HG03139 (cell line): ENCODE data around the gene MYO18A.

ENCODE experiments used
- ATAC-seq: cut with Tn5 transposase; IDR thresholded peaks from one replicate; pipeline ENCODE4 v1.9.1; 2021; ENCODE audit not compliant: unreplicated experiment

Gene MYO18A

DNA sequence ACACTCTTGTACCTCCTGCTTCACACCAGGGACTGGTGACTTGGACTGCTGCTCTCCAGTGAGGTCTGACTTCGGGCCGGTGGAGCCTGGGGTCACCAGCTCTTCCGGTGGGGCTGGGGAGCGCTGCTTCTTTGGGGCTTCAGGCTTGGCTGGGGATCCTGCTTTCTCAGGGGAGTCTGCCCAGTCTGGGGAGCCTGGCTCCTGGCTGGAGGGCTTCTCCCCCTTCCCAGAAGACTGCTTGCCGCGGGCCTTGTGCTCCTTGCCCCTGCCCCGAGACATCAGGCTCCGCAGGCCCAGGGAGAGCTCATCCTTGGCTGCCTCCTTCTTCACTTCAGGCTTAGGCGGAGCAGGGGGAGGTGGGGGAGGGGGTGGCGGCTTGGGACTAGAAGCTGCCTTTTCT lies 52.4 kb downstream of the MYO18A start:
- ATAC-seq: no peak

DNA sequence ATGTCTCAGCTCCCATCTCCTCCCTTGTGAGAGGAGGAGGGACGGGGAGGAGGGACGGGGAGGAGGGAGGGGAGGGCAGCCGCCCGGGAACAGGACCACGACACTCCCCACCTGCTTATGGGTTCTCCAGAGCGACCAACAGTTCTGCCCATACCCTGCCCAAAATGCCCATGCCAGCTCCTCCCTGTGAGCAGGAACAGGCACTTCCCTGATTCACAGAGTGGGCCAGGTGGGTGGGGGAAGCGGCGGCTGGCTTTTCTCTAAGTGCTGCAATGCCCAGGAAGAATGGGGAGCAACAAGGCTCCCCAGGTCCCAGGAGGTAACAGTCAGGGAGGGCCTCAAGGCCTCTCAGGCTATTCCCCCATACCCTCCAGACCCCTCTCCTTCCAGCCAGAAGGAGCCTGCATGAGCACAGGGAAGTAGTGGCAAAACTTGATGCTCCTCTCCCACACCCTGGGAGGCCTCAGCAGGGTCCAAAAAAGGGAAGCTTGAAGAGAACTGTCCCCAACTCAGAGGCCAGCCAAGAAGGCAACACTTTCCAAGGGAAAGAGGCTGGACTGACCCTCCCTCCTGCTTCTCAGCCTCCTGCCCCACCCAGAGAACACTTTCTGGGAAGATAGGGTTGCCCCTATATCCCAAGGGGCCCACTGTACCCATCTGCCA lies 53.8 kb downstream of the MYO18A start:
- no peak for ATAC-seq

- ATAC-seq: no peak
Observed at GRCh38 chr17:29125651-29126050, 54.5 kb downstream of the MYO18A start.

DNA sequence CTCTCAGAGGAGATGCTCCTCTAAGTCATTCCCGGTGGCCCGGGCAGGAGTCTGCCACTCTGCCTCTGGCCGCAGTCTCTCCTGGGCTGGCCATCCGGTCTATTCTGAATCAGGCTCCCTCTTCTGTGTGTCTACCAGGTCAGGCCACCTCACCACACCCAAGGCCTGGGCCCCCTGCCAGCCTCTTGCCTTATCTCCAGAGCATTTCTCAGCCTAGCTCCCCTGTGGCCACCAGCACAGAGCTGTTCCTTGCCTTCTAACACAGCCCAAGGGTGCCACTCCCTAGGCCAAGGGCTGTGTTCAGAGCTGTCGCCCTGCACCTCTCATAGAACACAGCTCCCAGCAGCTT lies 55.3 kb downstream of the MYO18A start:
- no peak for ATAC-seq

- ATAC-seq: peak; percentile 66
Observed at GRCh38 chr17:29124135-29124924, 55.9 kb downstream of the MYO18A start.

GRCh38 chr17:29123111-29123510 lies 57.1 kb downstream of the MYO18A start:
- no peak for ATAC-seq

GRCh38 chr17:29121442-29121841 lies 58.8 kb downstream of the MYO18A start:
- no peak for ATAC-seq

DNA sequence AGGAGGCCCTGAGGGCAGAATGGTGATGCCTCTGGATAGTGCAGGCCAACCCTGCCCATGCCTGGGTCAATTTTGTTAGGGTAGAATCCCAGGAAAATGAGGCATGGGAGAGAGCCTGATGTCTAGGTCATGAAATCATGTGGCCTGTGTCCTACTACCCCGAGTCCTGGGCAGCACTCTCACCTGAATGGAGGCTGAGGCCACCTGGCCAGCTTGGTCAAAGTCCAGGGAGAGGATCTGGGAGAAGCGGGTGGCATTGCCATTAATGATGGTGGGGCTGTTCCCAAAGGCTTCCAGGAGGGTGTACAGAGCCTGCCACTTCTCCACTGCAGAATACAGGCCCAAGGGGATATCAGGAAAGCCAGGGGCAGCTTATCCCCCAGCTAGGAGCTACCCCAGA lies 59.8 kb downstream of the MYO18A start:
- ATAC-seq: no peak

DNA sequence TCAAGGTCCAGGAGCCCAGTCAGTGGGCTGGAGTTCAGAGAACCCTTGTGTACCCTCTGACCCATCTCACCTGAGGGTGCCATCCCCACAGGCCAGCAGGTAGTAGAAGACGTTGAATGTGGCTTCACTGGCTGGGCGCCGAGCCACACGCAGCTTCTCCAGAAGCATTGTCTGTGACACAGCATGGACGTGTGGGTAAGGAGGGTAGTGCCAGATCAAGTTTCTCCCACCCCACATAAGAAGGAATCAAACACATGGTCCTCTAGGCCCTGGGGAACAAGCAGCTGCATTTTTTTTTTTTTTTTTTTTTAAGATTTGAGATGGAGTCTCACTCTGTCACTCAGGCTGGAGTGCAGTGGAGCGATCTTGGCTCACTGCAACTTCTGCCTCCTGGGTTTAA lies 60.9 kb downstream of the MYO18A start:
- ATAC-seq: no peak

DNA sequence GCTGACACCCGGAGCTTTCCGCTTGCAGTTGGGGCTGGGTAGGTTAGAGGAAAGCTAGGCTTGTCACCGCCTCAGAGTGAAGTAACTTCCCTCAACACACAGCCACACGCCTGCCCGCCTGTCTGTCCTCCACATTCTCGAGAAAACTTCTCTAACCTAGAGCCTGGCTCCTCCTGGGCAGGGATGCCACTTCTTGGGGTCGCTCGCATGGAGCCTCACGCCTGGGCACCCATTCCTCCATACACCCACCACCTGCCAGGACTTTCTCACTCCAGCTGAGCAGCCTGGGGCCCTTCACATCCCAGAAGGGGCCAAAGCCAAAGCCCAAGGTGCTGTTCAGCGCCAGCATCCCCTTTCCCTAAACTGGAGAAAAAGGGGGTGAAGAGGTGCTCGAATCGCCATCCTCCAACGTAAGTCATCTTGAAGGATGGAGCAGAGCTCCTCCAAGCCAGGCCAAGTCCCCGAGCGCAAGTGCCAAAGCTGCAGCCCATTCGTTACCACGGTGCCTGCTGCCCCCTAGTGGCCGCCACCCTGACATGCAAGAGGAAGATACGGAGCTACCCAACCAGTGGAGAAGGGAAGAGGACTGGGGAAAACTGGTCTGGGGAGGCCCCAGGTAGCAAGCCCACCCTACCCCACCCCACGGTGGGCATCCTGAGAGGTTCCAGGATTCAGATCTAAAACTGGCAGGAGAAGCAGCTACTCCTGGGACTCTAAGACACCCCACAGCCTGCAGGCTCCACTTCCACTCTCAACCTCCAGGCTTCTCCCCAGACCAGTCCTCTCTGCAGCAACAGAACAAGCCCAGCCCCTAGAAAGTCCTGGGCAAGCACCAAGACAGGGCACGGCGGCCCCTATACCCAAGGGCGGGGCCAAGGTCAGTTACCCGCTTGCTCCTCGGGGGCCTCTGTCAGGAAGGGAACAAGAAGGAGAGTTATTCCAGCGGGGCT lies 63.1 kb downstream of the MYO18A start:
- ATAC-seq: no peak

- ATAC-seq: no peak
Observed at GRCh38 chr17:29115961-29116803, 64.0 kb downstream of the MYO18A start.

- no peak for ATAC-seq
Observed at GRCh38 chr17:29115435-29115834, 64.8 kb downstream of the MYO18A start.

DNA sequence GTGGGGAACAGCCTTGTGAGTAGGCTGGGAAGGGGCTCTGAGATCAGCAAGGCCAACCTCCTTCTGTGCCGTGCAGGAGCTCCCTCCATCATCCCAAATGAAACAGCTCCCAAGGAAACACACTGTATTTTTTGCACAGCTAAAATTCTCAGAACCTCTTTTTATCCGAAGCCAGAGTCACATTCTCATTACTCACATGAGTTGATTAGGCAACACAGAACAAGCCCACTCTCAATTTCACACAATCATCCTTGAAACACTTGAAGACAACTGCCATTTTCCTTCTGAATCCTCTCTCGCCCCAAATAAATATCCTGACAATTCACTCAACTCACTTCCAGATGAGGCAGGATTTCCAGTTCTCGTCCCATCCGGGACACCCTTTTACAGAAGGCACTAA lies 66.1 kb downstream of the MYO18A start:
- no peak for ATAC-seq

- no peak for ATAC-seq
Observed at GRCh38 chr17:29113334-29113733, 66.9 kb downstream of the MYO18A start.

GRCh38 chr17:29112771-29113295 lies 67.4 kb downstream of the MYO18A start:
- no peak for ATAC-seq

GRCh38 chr17:29111816-29112499 lies 68.2 kb downstream of the MYO18A start:
- no peak for ATAC-seq

GRCh38 chr17:29110372-29110757 lies 69.8 kb downstream of the MYO18A start:
- ATAC-seq: no peak

DNA sequence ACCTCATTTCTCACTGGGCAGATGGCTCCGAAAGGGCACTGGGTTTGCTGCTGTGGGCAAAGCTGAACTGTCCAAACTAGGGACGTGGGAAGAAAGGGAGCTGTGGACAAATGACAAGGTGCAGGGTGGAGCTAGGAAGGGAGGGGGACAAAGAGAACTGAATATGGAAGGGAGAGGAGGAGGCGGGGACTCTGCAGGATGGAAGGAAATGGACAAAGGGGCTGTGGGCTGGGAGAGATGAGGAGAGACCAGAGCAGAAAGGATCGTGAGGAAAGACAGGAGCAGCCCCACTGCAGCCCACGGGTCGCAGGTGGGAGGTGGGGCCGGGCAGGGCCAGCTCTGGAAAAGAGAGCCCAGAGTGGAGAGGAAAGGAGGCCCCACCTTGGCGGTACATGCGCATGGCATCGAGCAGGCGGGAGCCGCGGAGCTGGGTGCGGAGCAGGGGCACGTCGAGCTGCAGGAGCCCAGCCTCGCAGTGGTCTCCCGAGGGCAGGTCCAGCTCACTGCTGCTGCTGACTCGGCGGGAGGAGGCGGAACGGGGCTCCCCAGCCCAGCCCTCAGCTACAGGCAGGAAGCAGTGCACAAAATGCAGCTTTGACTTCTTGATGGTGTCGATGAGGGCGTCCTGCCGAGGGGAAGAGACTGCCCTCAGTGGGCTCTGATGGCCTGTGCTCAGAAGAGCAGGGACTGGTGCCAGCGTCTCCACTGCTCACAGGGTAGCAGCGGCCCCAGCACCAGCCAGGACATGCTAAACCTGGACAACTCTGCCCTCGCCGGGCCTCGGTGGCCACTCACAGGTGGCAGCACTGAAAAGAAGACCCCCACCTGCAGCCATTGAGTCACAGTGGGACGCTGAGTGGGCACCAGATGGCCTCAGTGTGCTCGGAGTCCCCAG lies 70.5 kb downstream of the MYO18A start:
- no peak for ATAC-seq
